A549 (cell line): Measurements from ENCODE around the gene GALNT8.

Source experiments
- MAFK ChIP-seq: fragments of 450-650 bp; IDR thresholded peaks from 2 replicates; pipeline ENCODE4 v1.6.1; 2014; ENCODE audit not compliant: partially characterized antibody
- POLR2A ChIP-seq: IDR thresholded peaks from 2 replicates; pipeline ENCODE4 v1.6.1; 2012; ENCODE audit warnings: mild to moderate bottlenecking, low read length
- RCOR1 ChIP-seq: fragments of 150-350 bp; IDR thresholded peaks from 2 replicates; pipeline ENCODE4 v1.6.1; 2014; ENCODE audit warnings: antibody characterized with exemption, low read length, low read depth
- TF ChIP-seq, protein P1 (sequence below): fragments of >200 bp; sonication (Bioruptor Twin); formaldehyde crosslinking; IDR thresholded peaks from 3 replicates; pipeline ENCODE4 v1.5.1; 2016
- TF ChIP-seq, protein P2 (sequence below): IDR thresholded peaks from 2 replicates; pipeline ENCODE4 v1.6.1; 2012

DNA sequence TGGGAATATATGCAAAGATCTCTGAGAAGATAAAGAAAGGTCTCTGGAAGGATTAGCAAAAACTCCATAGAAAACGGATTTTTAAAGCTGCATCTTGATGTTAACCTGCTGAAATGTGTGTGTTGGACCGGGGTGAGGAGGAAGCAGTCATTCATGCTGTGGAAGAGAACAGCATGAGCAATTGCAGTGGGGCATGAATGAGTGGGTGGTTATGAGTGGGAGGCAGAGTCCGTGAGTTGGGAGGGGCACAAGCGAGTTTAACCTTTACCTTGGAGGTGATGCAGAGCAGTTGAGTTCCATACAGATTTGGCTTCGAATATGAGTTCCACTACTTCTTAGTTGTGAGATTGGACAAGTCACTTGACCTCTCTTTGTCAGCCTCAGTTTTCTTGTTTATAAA lies 29.4 kb upstream of the GALNT8 start:
- TF ChIP-seq, protein P1, sequence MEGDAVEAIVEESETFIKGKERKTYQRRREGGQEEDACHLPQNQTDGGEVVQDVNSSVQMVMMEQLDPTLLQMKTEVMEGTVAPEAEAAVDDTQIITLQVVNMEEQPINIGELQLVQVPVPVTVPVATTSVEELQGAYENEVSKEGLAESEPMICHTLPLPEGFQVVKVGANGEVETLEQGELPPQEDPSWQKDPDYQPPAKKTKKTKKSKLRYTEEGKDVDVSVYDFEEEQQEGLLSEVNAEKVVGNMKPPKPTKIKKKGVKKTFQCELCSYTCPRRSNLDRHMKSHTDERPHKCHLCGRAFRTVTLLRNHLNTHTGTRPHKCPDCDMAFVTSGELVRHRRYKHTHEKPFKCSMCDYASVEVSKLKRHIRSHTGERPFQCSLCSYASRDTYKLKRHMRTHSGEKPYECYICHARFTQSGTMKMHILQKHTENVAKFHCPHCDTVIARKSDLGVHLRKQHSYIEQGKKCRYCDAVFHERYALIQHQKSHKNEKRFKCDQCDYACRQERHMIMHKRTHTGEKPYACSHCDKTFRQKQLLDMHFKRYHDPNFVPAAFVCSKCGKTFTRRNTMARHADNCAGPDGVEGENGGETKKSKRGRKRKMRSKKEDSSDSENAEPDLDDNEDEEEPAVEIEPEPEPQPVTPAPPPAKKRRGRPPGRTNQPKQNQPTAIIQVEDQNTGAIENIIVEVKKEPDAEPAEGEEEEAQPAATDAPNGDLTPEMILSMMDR = no peak
- TF ChIP-seq, protein P2, sequence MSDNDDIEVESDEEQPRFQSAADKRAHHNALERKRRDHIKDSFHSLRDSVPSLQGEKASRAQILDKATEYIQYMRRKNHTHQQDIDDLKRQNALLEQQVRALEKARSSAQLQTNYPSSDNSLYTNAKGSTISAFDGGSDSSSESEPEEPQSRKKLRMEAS = no peak
- TF ChIP-seq RCOR1 (no peak), POLR2A (no peak), MAFK (no peak)
